MM.1S (cell line): ENCODE measurements around the gene TRIM8.

ENCODE experiments used
- EZH2 ChIP-seq: fragments of 300-600 bp; sonication (generic); optimal IDR thresholded peaks from 2 replicates; pipeline ENCODE3; 2017; ENCODE audit warnings: low read depth, mild to moderate bottlenecking, antibody characterized with exemption, low read length, mixed read lengths
- EZH2phosphoT487 ChIP-seq: fragments of 300-600 bp; sonication (generic); IDR thresholded peaks from 2 replicates; pipeline ENCODE4 v1.6.1; 2018; ENCODE audit warnings: antibody characterized with exemption, low read length
- TF ChIP-seq, protein P1 (sequence below): fragments of 300-600 bp; sonication (generic); IDR thresholded peaks from 2 replicates; pipeline ENCODE4 v1.5.1; 2016; ENCODE audit warnings: antibody characterized with exemption, low read length, mixed read lengths

DNA sequence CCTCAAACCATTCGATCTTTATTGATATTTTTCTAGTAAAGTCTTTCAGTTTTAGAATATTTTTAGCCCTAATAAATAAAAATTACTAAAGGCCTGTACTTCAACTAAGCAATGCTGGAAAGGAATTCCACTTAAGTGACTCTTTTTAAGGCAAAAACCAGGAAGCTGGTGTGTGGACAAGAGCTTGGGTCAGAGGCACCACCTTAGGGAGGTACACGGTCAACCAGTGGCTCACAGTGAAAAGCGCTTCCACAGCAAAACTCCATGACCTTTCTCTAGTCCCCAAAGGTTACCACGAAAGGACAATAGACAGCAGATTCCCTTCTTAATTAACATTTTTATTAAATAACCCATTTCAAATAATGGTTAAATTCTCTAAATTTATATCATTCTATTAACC, 38.7 kb downstream of the TRIM8 start:
- TF ChIP-seq, protein P1, sequence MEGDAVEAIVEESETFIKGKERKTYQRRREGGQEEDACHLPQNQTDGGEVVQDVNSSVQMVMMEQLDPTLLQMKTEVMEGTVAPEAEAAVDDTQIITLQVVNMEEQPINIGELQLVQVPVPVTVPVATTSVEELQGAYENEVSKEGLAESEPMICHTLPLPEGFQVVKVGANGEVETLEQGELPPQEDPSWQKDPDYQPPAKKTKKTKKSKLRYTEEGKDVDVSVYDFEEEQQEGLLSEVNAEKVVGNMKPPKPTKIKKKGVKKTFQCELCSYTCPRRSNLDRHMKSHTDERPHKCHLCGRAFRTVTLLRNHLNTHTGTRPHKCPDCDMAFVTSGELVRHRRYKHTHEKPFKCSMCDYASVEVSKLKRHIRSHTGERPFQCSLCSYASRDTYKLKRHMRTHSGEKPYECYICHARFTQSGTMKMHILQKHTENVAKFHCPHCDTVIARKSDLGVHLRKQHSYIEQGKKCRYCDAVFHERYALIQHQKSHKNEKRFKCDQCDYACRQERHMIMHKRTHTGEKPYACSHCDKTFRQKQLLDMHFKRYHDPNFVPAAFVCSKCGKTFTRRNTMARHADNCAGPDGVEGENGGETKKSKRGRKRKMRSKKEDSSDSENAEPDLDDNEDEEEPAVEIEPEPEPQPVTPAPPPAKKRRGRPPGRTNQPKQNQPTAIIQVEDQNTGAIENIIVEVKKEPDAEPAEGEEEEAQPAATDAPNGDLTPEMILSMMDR, result no peak
- TF ChIP-seq EZH2, result no peak
- no peak for TF ChIP-seq EZH2phosphoT487
